Transverse colon (tissue), 4 donors: Measurements from ENCODE around the gene GBA2.

Experiments used
- CTCF ChIP-seq, 5 experiments: fragments of 200-600 bp in 3 of 5; fragments of 450-650 bp in 2 of 5; sonication (generic) in 3 of 5; IDR thresholded peaks; 1 replicate in 2 of 5; 2 replicates in 3 of 5; pipeline ENCODE4 v1.5.1; 2016 to 2017; ENCODE audit warnings: antibody characterized with exemption in 5 of 5, inconsistent platforms in 3 of 5, mild to moderate bottlenecking in 2 of 5, moderate library complexity in 1 of 5
- POLR2AphosphoS5 ChIP-seq, 3 donors: sonication (generic); formaldehyde crosslinking; IDR thresholded peaks; one replicate each; pipeline ENCODE4 v1.6.1; 2016; ENCODE audit warnings: antibody characterized with exemption in 3 of 3

GRCh38 chr9:35790025-35790384 is 41.0 kb upstream of the GBA2 start:
- TF ChIP-seq POLR2AphosphoS5 (IDR thresholded peaks at IDR 0.05) (no peak), CTCF (IDR thresholded peaks at IDR 0.05) (no peak)
